Natural killer cell treated with Interleukin-12 subunit alpha and Interleukin-12 subunit beta and Interleukin-15 and Interleukin-18, amount 100 ng/mL, for 72 hours (primary cell): ENCODE data around the gene SLC6A15. TPM values are rescaled to one million over a fixed set of nuclear protein-coding genes. Genes with fewer than 3 reads are reported as not detected.

Experiments
- ATAC-seq, 2 donors: fragments of 150-1000 bp; cut with Tn5 transposase in 1 of 2; sonication (Bioruptor Pico), chemical (Tn5 transposase) in 1 of 2; 2 replicates each; pipeline ENCODE4 v1.10.0; 2021
- DNase-seq: peaks from one replicate; pipeline ENCODE4 v3.0.0; 2022; ENCODE audit warnings: low spot score
- H3K27ac Mint-ChIP-seq, 2 donors: 1 replicate in 1 of 2; 2 replicates in 1 of 2; pipeline ENCODE4 v1.8.0; 2022; ENCODE audit warnings: mixed read lengths in 2 of 2, mild to moderate bottlenecking in 1 of 2, moderate library complexity in 1 of 2
- H3K27me3 Mint-ChIP-seq, 2 donors: 1 replicate in 1 of 2; 2 replicates in 1 of 2; pipeline ENCODE4 v1.8.0; 2022; ENCODE audit warnings: mixed read lengths in 2 of 2
- H3K36me3 Mint-ChIP-seq: one replicate; pipeline ENCODE4 v1.8.0; 2022; ENCODE audit warnings: mixed read lengths
- H3K4me1 Mint-ChIP-seq, 2 donors: 1 replicate in 1 of 2; 2 replicates in 1 of 2; pipeline ENCODE4 v1.8.0; 2022; ENCODE audit warnings: low read depth in 2 of 2, mixed read lengths in 2 of 2, mild to moderate bottlenecking in 1 of 2
- H3K4me3 Mint-ChIP-seq: one replicate; pipeline ENCODE4 v1.8.0; 2022; ENCODE audit warnings: mixed read lengths
- H3K9me3 Mint-ChIP-seq: 2 replicates; pipeline ENCODE4 v1.8.0; 2022; ENCODE audit warnings: mixed read lengths
- total RNA-seq, 2 donors: library from RNA; stranded (reverse); gene quantifications; one replicate each; pipeline ENCODE4 v1.2.3, GENCODE V29; 2022

Gene SLC6A15
- total RNA-seq, 2 donors from 2014 or later = not detected

DNA sequence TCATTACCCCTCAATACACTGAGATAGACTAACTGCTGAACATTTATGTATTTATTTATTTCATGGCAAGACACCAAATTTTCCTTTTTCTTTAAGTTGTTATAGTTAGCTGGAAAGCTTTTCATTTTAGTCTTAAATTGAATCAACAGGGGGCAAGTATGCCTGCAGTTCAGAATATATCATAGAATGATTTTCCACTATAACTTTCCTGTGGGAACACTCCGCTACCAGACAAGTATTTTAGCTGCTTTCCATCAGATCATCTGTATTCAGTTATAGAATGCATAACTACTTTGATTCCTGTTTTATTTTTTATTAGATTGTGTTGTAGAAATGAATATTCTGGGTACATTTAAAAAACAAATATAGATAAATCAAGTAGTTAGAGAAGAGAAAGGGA is 102.0 kb downstream of the SLC6A15 start:
- Mint-ChIP-seq H3K4me1 (no peaks in the 10 kb centered on the region), H3K9me3 (peaks cover 2% of the 10 kb centered on the region), H3K27me3 (no peaks in the 10 kb centered on the region), H3K36me3 (no peaks in the 10 kb centered on the region), H3K27ac (no peak overlapping the region), H3K4me3 (no peak overlapping the region)
- DNase-seq = no peak
- no peak for ATAC-seq

Other genes with a start within 250 kb of the SLC6A15 start
- gene TSPAN19, start 123.5 kb upstream of the SLC6A15 start, total RNA-seq = not detected
- not detected for gene LRRIQ1, start 123.6 kb upstream of the SLC6A15 start, total RNA-seq